IMR-90 (cell line): ENCODE data around the gene GNA15. TPM values are rescaled to one million over a fixed set of nuclear protein-coding genes. Genes with fewer than 3 reads are reported as not detected.
A peak's percentile ranks its signal among the peaks of the same experiment; 100 is the strongest.

Experiments used
- ATAC-seq: fragments of 200-7000 bp; cut with Tn5 transposase; 2 replicates; pipeline ENCODE4 v1.9.1; 2020; ENCODE audit warnings: low read depth, mild to moderate bottlenecking, moderate library complexity
- BruUV-seq: library from RNA; stranded (reverse); fragments of 400-500 nt; replicated peaks from 2 replicates; lab custom pipeline; 2021; lab: Mats Ljungman, UMichigan
- CTCF ChIA-PET: fragments of 300-600 bp; formaldehyde crosslinking; extraction: SDS; loops from one replicate; lab custom pipeline; 2021; ENCODE audit warnings: antibody characterized with exemption; lab: Yijun Ruan, JAX
- POLR2A ChIA-PET: fragments of 300-600 bp; sonication (Branson Sonifier 250); formaldehyde crosslinking; loops from one replicate; lab custom pipeline; 2022; ENCODE audit warnings: antibody characterized with exemption; ENCODE audit not compliant: unreplicated experiment; lab: Charles Lee
- DNase-seq: peaks from one replicate; pipeline ENCODE4 v3.0.0; 2013
- H2AFZ ChIP-seq: replicated peaks from 2 replicates; pipeline ENCODE3; 2013; ENCODE audit warnings: low read length, mild to moderate bottlenecking; ENCODE audit not compliant: poor library complexity
- H2AK5ac ChIP-seq: 2 replicates; pipeline ENCODE4 v1.6.1; 2013; ENCODE audit warnings: low read depth, low read length, inconsistent platforms
- H2AK9ac ChIP-seq: replicated peaks from 2 replicates; pipeline ENCODE3; 2013; ENCODE audit warnings: mild to moderate bottlenecking, low read depth, low read length, moderate library complexity; ENCODE audit not compliant: poor library complexity
- H2BK120ac ChIP-seq: 2 replicates; pipeline ENCODE4 v1.6.1; 2013; ENCODE audit warnings: low read depth, low read length, inconsistent platforms
- H2BK15ac ChIP-seq: 3 replicates; pipeline ENCODE4 v1.6.1; 2013; ENCODE audit warnings: low read depth, low read length, inconsistent platforms
- H2BK20ac ChIP-seq: 2 replicates; pipeline ENCODE4 v1.6.1; 2013; ENCODE audit warnings: low read depth, mild to moderate bottlenecking, inconsistent platforms, low read length, moderate library complexity
- H2BK5ac ChIP-seq: 2 replicates; pipeline ENCODE4 v1.6.1; 2013; ENCODE audit warnings: mild to moderate bottlenecking, low read depth, low read length, inconsistent platforms; ENCODE audit not compliant: poor library complexity, severe bottlenecking
- H3K14ac ChIP-seq: replicated peaks from 2 replicates; pipeline ENCODE4 v1.6.1; 2013; ENCODE audit warnings: low read depth, low read length, inconsistent platforms
- H3K18ac ChIP-seq: 2 replicates; pipeline ENCODE4 v1.6.1; 2013; ENCODE audit warnings: low read depth, low read length, control low read depth
- H3K23ac ChIP-seq: 2 replicates; pipeline ENCODE4 v1.6.1; 2013; ENCODE audit warnings: low read depth, low read length, inconsistent platforms
- H3K27ac ChIP-seq: 2 replicates; pipeline ENCODE4 v1.5.1; 2013; ENCODE audit warnings: mild to moderate bottlenecking, control low read depth, low read length; ENCODE audit not compliant: insufficient read depth
- H3K27me3 ChIP-seq: 2 replicates; pipeline ENCODE4 v1.6.1; 2013; ENCODE audit warnings: low read length; ENCODE audit not compliant: control insufficient read depth, insufficient read depth
- H3K36me3 ChIP-seq: 2 replicates; pipeline ENCODE4 v1.6.1; 2013; ENCODE audit warnings: low read length, mixed read lengths; ENCODE audit not compliant: control insufficient read depth, insufficient read depth
- H3K4ac ChIP-seq: 2 replicates; pipeline ENCODE4 v1.6.1; 2013; ENCODE audit warnings: low read depth, low read length, inconsistent platforms
- H3K4me1 ChIP-seq: 2 replicates; pipeline ENCODE4 v1.6.1; 2013; ENCODE audit warnings: low read length, mixed read lengths; ENCODE audit not compliant: control insufficient read depth, insufficient read depth
- H3K4me2 ChIP-seq: 2 replicates; pipeline ENCODE4 v1.6.1; 2013; ENCODE audit warnings: low read depth, mild to moderate bottlenecking, control low read depth, low read length, moderate library complexity
- H3K4me3 ChIP-seq: 2 replicates; pipeline ENCODE4 v1.5.1; 2013; ENCODE audit warnings: low read depth, mild to moderate bottlenecking, control low read depth, low read length, moderate library complexity; ENCODE audit not compliant: insufficient read depth
- H3K56ac ChIP-seq: 2 replicates; pipeline ENCODE4 v1.6.1; 2013; ENCODE audit warnings: low read length, inconsistent platforms; ENCODE audit not compliant: insufficient read depth; ENCODE audit errors: extremely low read depth
- H3K79me1 ChIP-seq, 2 experiments: 2 replicates each; pipeline ENCODE4 v1.6.1; 2013; ENCODE audit warnings: low read length in 2 of 2, inconsistent platforms in 1 of 2, low read depth in 1 of 2
- H3K9ac ChIP-seq: 2 replicates; pipeline ENCODE4 v1.6.1; 2013; ENCODE audit warnings: low read depth, low read length, control low read depth
- H3K9me1 ChIP-seq: 2 replicates; pipeline ENCODE4 v1.6.1; 2013; ENCODE audit warnings: low read length, inconsistent platforms; ENCODE audit not compliant: insufficient read depth
- H3K9me3 ChIP-seq: 2 replicates; pipeline ENCODE4 v1.6.1; 2013; ENCODE audit warnings: low read length; ENCODE audit not compliant: control insufficient read depth, insufficient read depth
- H4K20me1 ChIP-seq: 2 replicates; pipeline ENCODE4 v1.6.1; 2013; ENCODE audit warnings: low read length, inconsistent platforms; ENCODE audit not compliant: insufficient read depth
- H4K5ac ChIP-seq: 2 replicates; pipeline ENCODE4 v1.6.1; 2013; ENCODE audit warnings: mild to moderate bottlenecking, low read depth, low read length, control low read depth
- H4K8ac ChIP-seq, 2 experiments: 2 replicates each; pipeline ENCODE4 v1.6.1; 2013; ENCODE audit warnings: low read depth in 2 of 2, low read length in 2 of 2, control low read depth in 1 of 2, inconsistent platforms in 1 of 2
- H4K91ac ChIP-seq: 2 replicates; pipeline ENCODE4 v1.6.1; 2013; ENCODE audit warnings: low read depth, low read length, inconsistent platforms; ENCODE audit not compliant: insufficient read depth
- BHLHE40 ChIP-seq: fragments of 150-350 bp; IDR thresholded peaks from 2 replicates; pipeline ENCODE4 v1.6.1; 2016; ENCODE audit warnings: mild to moderate bottlenecking, low read depth, low read length
- CHD1 ChIP-seq: IDR thresholded peaks from 2 replicates; pipeline ENCODE4 v1.6.1; 2012; ENCODE audit warnings: low read depth, low read length, improper control_type of control experiment
- ELK1 ChIP-seq: fragments of 150-350 bp; IDR thresholded peaks from 2 replicates; pipeline ENCODE4 v1.6.1; 2016; ENCODE audit warnings: low read depth, mild to moderate bottlenecking, low read length, moderate library complexity, borderline replicate concordance
- FOS ChIP-seq: fragments of 150-350 bp; IDR thresholded peaks from 2 replicates; pipeline ENCODE4 v1.6.1; 2016; ENCODE audit warnings: low read depth, low read length
- POLR2A ChIP-seq: IDR thresholded peaks from 2 replicates; pipeline ENCODE4 v1.6.1; 2012; ENCODE audit warnings: mild to moderate bottlenecking, low read depth, low read length
- RAD21 ChIP-seq: IDR thresholded peaks from 2 replicates; pipeline ENCODE4 v1.6.1; 2012; ENCODE audit warnings: low read length, improper control_type of control experiment
- RFX5 ChIP-seq: IDR thresholded peaks from 2 replicates; pipeline ENCODE4 v1.8.0; 2012; ENCODE audit warnings: low read depth, mild to moderate bottlenecking, low read length, moderate library complexity
- SMC3 ChIP-seq: fragments of 150-350 bp; IDR thresholded peaks from 2 replicates; pipeline ENCODE4 v1.6.1; 2016; ENCODE audit warnings: low read depth, mild to moderate bottlenecking, antibody characterized with exemption, low read length, moderate library complexity
- USF2 ChIP-seq: fragments of 150-350 bp; IDR thresholded peaks from 2 replicates; pipeline ENCODE4 v1.6.1; 2017; ENCODE audit warnings: mild to moderate bottlenecking, antibody characterized with exemption, low read length, low read depth
- WGBS, 2 experiments: methylation state at CpG; one replicate each; pipeline versions ENCODE4 v1.1.5 to v1.1.7; 2013; ENCODE audit warnings: missing lambda C conversion rate in 2 of 2; ENCODE audit not compliant: insufficient read length in 1 of 2; ENCODE audit errors: extremely low coverage in 2 of 2; 5-methylcytosine and 5-hydroxymethylcytosine counted together
- dilution Hi-C: fragments of 300-500 bp; cut with HindIII; formaldehyde crosslinking; loops from one replicate; pipeline ENCODE4 v1.14.3; 2018; ENCODE audit warnings: low sequenced_read_pairs; ENCODE audit not compliant: unreplicated experiment
- in situ Hi-C: fragments of 300-500 bp; cut with MboI; formaldehyde crosslinking; loops from 3 replicates; pipeline ENCODE4 v1.14.3; 2019; ENCODE audit warnings: low sequenced_read_pairs, inconsistent platforms, mixed read lengths
- intact Hi-C: fragments of 100-400 bp; cut with micrococcal nuclease; formaldehyde crosslinking; loops from 2 replicates; pipeline ENCODE4 v1.10.0; 2022
- polyA plus RNA-seq, 3 experiments: library from polyadenylated mRNA; depleted of rRNA; stranded (reverse); fragments of >200 nt; gene quantifications; 2 replicates each; pipeline ENCODE4 v1.2.3, GENCODE V29; 2012; ENCODE audit warnings: low replicate concordance in 1 of 3
- total RNA-seq: library from RNA; depleted of rRNA; stranded (reverse); fragments of >200 nt; gene quantifications from 2 replicates; pipeline ENCODE4 v1.2.3, GENCODE V29; 2012

GNA15 gene
- total and polyA plus RNA-seq, 2 of the 4 experiments (the other 2 are of a cell fraction), result 0.18 TPM; not detected in 1

GRCh38 chr19:3132971-3133792, 2.7 kb upstream of the GNA15 start (continued):
- no peak for TF ChIP-seq BHLHE40

- Histone ChIP-seq H3K9me1 (no peaks in the 10 kb centered on the region), H2AK5ac (no peak overlapping the region), H2AK9ac (no peak overlapping the region), H3K27me3 (no peaks in the 10 kb centered on the region), H3K56ac (no peak overlapping the region), H3K9me3 (no peaks in the 10 kb centered on the region), H4K91ac (no peak overlapping the region), H4K20me1 (no peaks in the 10 kb centered on the region), H3K14ac (no peak overlapping the region), H3K79me1 (no peaks in the 10 kb centered on the region), H2BK120ac (no peak overlapping the region), H2BK5ac (no peak overlapping the region), H3K18ac (no peak overlapping the region), H2AFZ (peak overlapping the region; percentile 61), H3K4me2 (no peak overlapping the region), H3K9ac (no peak overlapping the region), H2BK15ac (no peak overlapping the region), H2BK20ac (no peak overlapping the region), H4K5ac (no peak overlapping the region), H3K36me3 (no peaks in the 10 kb centered on the region), H3K4me1 (no peaks in the 10 kb centered on the region), H3K23ac (no peak overlapping the region), H3K27ac (no peak overlapping the region), H4K8ac (no peak overlapping the region), H3K4ac (no peak overlapping the region), H3K4me3 (no peak overlapping the region)
- no peak for TF ChIP-seq RAD21
- no peak for TF ChIP-seq ELK1
- no peak for TF ChIP-seq BHLHE40
- no peak for TF ChIP-seq POLR2A
- no peak for TF ChIP-seq FOS
- TF ChIP-seq USF2, result no peak
- TF ChIP-seq SMC3, result no peak
- no peak for TF ChIP-seq CHD1
- TF ChIP-seq RFX5, result no peak
- ATAC-seq, result no peak
- dilution Hi-C loops (no loop called here), in situ Hi-C loops (no loop called here), intact Hi-C loops (no loop called here)
- WGBS, 2 experiments, result no CpG with 5 or more reads among the region's 4 CpGs
- ChIA-PET CTCF (no interaction called here), POLR2A (no interaction called here)
- DNase-seq, result no peak
- no TSS peak for BruUV-seq
Measured at GRCh38 chr19:3133793-3134116, 2.1 kb upstream of the GNA15 start.
